Measurements from ENCODE around the gene ATOH8.

Gene ATOH8

DNA sequence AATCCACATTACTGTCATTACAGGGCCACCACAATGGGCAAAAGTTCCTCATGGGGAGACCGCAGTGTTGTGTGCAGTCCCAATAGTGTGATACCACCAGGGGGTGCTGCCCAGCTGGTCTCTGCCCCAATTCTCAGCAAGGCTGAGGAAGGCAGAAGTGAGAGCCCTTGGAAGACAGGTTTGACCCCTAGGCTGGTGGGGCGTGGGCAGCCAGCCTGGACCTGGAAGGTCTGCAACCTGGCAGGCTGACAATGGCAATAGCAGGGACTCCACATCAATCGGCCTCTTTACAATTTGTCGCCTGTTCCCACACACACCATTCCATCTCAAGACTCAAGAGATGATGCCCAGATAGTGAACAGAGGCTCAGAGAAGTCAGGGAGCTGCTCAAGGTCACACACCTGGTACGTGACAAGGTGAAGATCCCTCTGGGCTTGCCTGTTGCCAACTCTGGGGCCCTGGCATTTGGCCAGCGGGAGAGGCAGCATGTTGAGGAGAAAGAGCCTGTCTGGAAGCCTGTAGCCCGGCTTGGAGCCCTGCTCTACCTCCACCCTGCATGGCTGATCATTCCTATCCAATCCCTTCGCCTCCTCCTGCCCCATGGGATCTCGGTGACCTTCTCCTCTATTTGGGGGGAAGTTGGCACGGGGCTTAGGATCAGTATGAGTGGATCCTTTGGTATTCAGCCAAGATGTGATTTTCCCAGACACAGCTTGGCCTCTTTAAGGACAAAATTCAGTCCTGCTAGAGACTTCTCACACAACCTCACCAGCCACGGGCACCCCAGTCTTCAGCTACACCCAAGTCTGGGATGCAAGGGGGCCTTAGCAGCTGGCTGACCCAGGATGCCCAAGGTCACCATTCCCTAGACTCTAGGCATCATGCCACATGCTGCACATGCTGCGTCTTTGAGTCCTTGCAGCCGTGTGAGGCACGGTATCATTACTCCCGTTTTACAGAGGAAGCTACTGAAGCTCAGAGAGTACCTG is 2.9 kb upstream of the ATOH8 start:
- DNase-seq (ENCODE audit: low read depth, low spot score): no peak
- no peak overlapping the region for H3K27ac ChIP-seq

GRCh38 chr2:85751627-85752026 is 2.2 kb upstream of the ATOH8 start:
- H3K27ac ChIP-seq: no peak overlapping the region
- DNase-seq (ENCODE audit: low read depth, low spot score): no peak

DNA sequence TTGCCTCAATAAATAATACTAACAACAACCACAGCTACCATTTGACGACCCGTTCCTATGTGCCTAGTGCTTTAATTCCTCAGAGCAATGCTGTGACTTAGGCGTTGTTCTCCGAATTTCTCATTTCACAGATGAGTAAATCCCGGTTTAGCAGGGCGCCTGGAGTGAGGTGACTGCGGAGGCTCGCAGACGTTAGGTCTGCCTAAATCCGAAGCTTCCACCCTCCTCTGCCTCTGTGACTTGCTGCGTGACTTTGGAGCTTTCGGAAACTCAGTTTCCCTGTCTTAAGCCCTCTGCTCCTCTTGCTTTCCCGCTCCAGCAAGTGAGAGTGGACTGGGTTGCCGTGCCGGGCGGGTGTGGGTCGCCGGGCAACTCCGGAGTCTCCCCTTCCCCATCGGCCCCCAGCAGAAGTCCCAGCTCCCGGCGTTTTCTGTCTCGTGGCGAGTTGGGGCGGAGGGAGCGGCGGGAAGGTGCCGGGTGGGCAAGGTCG is 711 bp upstream of the ATOH8 start:
- no peak overlapping the region for H3K27ac ChIP-seq
- DNase-seq (ENCODE audit: low read depth, low spot score): no peak

DNA sequence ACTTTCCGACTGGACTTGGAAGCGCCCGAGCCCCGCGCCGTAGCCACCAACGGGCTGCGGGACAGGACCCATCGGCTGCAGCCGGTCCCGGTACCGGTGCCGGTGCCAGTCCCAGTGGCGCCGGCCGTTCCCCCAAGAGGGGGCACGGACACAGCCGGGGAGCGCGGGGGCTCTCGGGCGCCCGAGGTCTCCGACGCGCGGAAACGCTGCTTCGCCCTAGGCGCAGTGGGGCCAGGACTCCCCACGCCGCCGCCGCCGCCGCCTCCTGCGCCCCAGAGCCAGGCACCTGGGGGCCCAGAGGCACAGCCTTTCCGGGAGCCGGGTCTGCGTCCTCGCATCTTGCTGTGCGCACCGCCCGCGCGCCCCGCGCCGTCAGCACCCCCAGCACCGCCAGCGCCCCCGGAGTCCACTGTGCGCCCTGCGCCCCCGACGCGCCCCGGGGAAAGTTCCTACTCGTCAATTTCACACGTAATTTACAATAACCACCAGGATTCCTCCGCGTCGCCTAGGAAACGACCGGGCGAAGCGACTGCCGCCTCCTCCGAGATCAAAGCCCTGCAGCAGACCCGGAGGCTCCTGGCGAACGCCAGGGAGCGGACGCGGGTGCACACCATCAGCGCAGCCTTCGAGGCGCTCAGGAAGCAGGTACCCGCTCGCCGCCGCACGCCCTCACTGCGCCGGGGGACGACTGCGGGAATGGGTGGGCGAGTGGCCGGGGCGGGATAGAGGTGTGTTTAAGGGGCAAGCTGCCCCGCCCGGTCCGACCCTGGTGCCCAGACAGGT is 713 bp downstream of the ATOH8 start:
- no peak overlapping the region for H3K27ac ChIP-seq
- DNase-seq (ENCODE audit: low read depth, low spot score): no peak

DNA sequence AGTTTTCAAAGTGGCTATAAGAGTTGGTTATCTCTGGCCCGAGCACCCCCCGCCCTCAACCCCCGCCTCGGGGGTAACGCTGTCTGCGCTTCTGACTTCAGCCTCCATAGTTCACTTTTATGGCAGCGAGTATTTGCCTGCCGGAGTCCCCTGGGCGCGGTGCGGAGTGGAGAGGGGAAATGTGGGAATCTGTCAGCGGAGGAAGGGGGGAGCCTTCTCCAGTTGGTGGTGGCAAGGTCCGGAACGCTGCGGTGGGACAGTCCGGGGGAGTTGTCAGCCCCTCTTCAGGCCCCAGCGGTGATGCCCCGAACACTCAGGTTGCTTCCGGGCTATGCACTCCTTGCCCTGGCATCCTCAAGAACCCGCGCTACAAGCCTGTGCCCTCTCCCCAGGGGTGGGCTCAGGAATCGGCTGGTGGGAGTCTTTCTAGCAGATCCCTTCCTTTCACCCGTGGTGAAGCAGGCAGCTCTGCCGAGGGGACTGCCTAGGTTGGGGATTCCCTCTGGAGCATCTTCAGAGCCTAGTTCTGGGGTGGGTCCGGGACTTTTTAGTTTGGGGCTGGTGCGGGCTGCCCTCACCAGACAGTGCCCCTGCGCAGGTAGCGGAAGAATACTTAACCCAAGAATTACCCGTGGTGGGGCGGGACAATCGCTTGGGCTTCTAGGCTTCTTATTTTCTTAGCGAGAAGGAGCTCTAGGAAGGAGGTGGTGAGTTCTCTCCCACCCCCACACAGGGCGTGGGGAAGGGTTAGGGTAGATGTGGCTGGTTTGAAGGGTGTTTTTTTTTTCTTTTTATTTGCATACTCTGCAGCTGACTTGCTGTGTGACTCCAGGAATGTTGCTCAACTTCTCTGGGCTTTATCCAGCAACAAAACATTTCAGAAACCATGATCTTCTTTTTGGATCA is 1.6 kb downstream of the ATOH8 start:
- DNase-seq (ENCODE audit: low read depth, low spot score): no peak
- H3K27ac ChIP-seq: no peak overlapping the region

DNA sequence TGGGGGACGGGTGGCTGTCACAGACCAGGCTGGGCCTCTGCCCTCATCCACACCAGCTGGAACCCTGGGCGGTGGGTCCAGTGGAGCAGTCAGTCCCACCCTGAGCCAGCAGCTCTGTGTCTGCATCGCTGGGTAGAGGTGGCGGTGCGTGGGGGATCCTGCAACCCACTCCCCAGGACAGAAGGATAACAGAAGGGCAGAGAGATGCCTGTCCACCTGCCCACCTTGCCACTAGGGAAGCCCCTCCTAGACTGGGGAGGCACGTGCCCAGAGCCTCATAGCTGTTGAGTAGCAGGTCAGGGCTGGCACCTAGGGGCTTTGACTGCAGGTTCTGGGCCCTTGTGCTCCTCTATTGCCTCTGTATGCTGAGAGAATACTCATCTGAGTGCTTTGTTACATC is 2.4 kb downstream of the ATOH8 start:
- DNase-seq (ENCODE audit: low read depth, low spot score): no peak
- H3K27ac ChIP-seq: no peak overlapping the region

- H3K27ac ChIP-seq: no peak overlapping the region
- DNase-seq (ENCODE audit: low read depth, low spot score): no peak
These were observed 3.1 kb downstream of the ATOH8 start for GRCh38 chr2:85756822-85757435.

- H3K27ac ChIP-seq: no peak overlapping the region
- no peak for DNase-seq (ENCODE audit: low read depth, low spot score)
These were observed 4.1 kb downstream of the ATOH8 start for GRCh38 chr2:85757860-85758259.

- no peak for DNase-seq (ENCODE audit: low read depth, low spot score)
- no peak overlapping the region for H3K27ac ChIP-seq
These were observed 4.8 kb downstream of the ATOH8 start for GRCh38 chr2:85758361-85759256.

DNA sequence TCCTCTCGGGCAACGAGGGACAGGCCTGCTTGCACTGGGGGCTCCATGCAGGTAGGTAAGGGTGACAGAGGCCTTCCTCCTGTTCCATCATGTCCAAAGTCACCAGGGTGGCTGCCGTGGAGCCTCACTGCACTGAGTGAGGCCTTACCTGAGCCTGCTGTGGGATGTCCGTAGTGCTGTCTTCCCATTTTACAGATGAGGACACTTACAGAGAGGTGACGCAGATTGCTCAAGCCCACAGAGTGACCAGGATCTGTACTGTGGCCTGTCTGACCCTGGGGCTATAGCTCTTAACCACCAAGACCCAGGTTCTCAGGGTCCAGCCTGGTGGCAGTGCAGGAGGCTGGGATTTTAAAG is 5.4 kb downstream of the ATOH8 start:
- no peak for DNase-seq (ENCODE audit: low read depth, low spot score)
- no peak overlapping the region for H3K27ac ChIP-seq

DNA sequence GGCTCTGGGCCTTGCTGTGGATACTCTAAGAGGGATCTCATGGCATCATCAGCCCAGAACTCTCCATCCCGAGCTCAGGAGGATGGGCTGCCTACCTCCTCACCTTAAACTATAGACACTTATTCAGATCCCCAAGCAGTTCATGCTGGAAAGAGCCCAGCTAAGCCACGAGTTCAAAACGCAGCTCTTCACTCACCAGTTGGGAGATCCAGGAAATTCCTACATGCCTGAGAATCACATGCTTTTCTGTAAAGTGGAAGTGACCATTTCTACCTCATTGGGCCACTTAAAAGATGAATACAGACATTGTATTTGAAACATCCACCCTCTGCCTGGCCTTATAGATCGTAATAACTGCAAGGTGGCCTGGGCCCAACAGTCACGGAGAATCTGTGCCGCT is 6.6 kb downstream of the ATOH8 start:
- no peak for DNase-seq (ENCODE audit: low read depth, low spot score)
- H3K27ac ChIP-seq: no peak overlapping the region

DNA sequence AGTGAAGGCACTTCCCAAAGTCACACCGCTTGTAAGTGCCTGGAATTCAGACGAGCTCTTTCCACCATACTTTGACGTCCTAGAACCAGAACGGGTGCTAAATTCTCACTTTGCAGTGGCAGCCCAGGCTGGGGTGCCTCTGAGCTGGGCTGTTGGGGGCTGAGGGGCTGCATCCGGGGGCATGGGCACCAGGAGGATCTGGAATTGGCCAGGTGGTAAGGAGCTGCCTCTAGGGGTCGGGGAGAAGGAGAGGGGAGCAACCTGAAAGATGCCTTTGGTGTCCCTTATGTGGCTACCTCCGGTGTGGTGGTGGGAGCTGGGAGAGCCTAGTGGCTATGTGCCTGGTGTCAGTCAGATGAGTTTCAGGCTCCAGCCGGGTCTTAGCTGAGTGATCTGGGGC is 7.1 kb downstream of the ATOH8 start:
- H3K27ac ChIP-seq: no peak overlapping the region
- no peak for DNase-seq (ENCODE audit: low read depth, low spot score)

DNA sequence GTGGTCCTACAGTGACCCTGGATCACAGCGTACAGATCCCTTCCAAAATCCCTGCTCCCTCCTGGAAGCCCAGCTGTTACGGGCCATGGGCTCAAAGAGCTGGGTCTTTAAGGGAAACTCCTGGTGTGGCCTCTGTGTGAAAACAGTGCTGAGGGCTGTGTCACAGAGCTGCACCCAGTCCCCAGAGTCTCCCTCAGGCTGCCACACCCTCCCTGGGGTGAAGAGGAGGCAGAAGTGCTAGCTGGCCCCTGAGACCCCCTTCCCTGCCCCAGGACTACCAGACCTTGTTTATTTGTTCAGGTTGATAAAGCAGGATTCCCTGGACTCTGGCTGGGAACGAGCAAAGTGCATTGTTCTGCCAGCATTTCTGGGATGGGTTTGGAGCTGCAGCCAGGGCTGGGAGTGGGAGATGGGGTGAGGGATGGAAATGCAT is 7.7 kb downstream of the ATOH8 start:
- no peak for DNase-seq (ENCODE audit: low read depth, low spot score)
- H3K27ac ChIP-seq: no peak overlapping the region

- H3K27ac ChIP-seq: no peak overlapping the region
- no peak for DNase-seq (ENCODE audit: low read depth, low spot score)
These were observed 8.2 kb downstream of the ATOH8 start for GRCh38 chr2:85761946-85762345.

- no peak for DNase-seq (ENCODE audit: low read depth, low spot score)
- no peak overlapping the region for H3K27ac ChIP-seq
These were observed 9.3 kb downstream of the ATOH8 start for GRCh38 chr2:85763132-85763531.

DNA sequence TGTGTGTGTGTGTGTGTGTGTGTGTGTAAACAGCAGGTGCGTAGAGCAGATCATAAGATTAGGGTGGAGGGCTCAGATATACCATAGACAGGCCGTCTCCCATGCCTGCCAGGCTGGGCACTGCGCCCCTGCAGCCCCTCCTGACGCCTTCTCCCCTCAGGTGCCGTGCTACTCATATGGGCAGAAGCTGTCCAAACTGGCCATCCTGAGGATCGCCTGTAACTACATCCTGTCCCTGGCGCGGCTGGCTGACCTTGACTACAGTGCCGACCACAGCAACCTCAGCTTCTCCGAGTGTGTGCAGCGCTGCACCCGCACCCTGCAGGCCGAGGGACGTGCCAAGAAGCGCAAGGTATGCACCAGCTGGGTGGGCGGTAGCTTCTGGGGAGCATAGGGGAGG is 10.0 kb downstream of the ATOH8 start:
- H3K27ac ChIP-seq: no peak overlapping the region
- no peak for DNase-seq (ENCODE audit: low read depth, low spot score)

- DNase-seq (ENCODE audit: low read depth, low spot score): no peak
These were observed 11.4 kb downstream of the ATOH8 start for GRCh38 chr2:85765081-85765731.

DNA sequence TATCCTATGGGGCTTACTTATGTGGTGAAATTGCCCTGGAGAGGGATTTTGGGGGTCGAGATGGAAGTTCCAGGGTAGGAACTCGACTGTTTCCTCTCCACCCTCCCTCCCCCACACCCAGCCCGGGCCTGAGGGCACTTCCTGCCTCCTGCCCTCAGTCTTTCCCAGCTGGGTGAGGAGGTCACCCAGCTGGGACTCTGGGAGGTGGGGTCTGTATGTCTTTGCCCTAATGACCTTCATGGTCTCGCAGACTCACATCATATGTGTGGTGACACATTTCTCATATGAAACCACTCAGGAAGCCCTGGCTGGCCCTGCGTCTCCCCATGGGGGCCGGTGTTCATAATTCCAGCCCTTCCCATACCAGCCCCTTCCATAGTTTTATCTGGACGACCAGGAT is 12.4 kb downstream of the ATOH8 start:
- H3K27ac ChIP-seq: no peak overlapping the region

More at GRCh38 chr2:85765081-85765731, 11.4 kb downstream of the ATOH8 start:
- H3K27ac ChIP-seq: no peak overlapping the region

More for the DNA sequence above, 12.4 kb downstream of the ATOH8 start:
- no peak for DNase-seq (ENCODE audit: low read depth, low spot score)

Measured in epithelial cell of prostate (primary cell).